Ovary (tissue), 3 donors: ENCODE data around the gene UBR3.

Experiments
- POLR2A ChIP-seq: fragments of 450-650 bp; IDR thresholded peaks from one replicate; pipeline ENCODE4 v1.6.1; 2017; ENCODE audit warnings: antibody characterized with exemption, mild to moderate bottlenecking, moderate library complexity
- TF ChIP-seq, protein P1 (sequence below), 3 donors: fragments of 450-650 bp in 2 of 3; fragments of 200-600 bp in 1 of 3; IDR thresholded peaks; one replicate each; pipeline versions ENCODE4 v1.5.1 to v1.8.0; 2016 to 2022; ENCODE audit warnings: antibody characterized with exemption in 3 of 3, mild to moderate bottlenecking in 1 of 3
- donor health status: DM: no; HTN: no; CAD: no.

DNA sequence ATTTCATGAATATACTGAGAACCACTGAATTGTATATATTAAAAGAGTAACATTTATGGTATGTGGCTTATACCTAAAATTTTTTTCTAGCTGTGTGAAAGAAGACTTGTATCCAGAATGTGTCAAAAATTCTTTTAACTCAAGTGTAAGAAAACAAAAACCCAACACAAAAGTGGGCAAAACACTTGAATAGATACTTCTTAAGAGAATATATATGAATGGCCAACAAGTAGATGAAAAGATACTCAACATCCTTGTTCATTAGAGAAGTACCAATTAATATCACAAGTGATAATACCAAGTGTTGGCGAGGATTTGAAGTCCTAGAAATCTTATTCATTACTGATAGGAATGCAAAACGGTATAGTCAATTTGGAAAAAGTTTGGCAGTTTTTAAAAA lies 243.5 kb downstream of the UBR3 start:
- TF ChIP-seq, protein P1, sequence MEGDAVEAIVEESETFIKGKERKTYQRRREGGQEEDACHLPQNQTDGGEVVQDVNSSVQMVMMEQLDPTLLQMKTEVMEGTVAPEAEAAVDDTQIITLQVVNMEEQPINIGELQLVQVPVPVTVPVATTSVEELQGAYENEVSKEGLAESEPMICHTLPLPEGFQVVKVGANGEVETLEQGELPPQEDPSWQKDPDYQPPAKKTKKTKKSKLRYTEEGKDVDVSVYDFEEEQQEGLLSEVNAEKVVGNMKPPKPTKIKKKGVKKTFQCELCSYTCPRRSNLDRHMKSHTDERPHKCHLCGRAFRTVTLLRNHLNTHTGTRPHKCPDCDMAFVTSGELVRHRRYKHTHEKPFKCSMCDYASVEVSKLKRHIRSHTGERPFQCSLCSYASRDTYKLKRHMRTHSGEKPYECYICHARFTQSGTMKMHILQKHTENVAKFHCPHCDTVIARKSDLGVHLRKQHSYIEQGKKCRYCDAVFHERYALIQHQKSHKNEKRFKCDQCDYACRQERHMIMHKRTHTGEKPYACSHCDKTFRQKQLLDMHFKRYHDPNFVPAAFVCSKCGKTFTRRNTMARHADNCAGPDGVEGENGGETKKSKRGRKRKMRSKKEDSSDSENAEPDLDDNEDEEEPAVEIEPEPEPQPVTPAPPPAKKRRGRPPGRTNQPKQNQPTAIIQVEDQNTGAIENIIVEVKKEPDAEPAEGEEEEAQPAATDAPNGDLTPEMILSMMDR (IDR thresholded peaks at IDR 0.05), result no peak
- TF ChIP-seq POLR2A, result no peak
